Endothelial cell of umbilical vein (primary cell): Measurements from ENCODE around the gene CDC42EP3. TPM values are rescaled to one million over a fixed set of nuclear protein-coding genes. Genes with fewer than 3 reads are reported as not detected.

ENCODE experiments used
- BruUV-seq: library from RNA; stranded (reverse); fragments of 400-500 nt; replicated peaks from 2 replicates; lab custom pipeline; 2021; lab: Mats Ljungman, UMichigan
- CTCF ChIA-PET: fragments of 300-600, 350-600 bp; sonication (Branson Sonifier 250); formaldehyde crosslinking; loops from one replicate; lab custom pipeline; 2021; ENCODE audit warnings: antibody characterized with exemption, inconsistent platforms; lab: Charles Lee
- POLR2A ChIA-PET: fragments of 300-600, 350-600 bp; sonication (Branson Sonifier 250); formaldehyde crosslinking; loops from one replicate; lab custom pipeline; 2021; ENCODE audit warnings: antibody characterized with exemption, inconsistent platforms; lab: Charles Lee
- DNase-seq: peaks from one replicate; pipeline ENCODE4 v3.0.0-alpha.2; 2011; ENCODE audit warnings: low read depth, low spot score
- FAIRE-seq: peaks from 2 replicates; lab custom pipeline; 2011; peaks lifted over from hg19 to GRCh38; lab: Jason Lieb, UNC
- H2AFZ ChIP-seq: 2 replicates; pipeline ENCODE4 v1.6.0; 2012; ENCODE audit warnings: low read depth, low read length, control low read depth, inconsistent platforms
- H3K27ac ChIP-seq: 2 replicates; pipeline ENCODE4 v1.5.1; 2011; ENCODE audit warnings: low read depth, mild to moderate bottlenecking, control low read depth, low read length, moderate library complexity; ENCODE audit not compliant: insufficient read depth
- H3K27me3 ChIP-seq, 2 experiments: 2 replicates each; pipeline versions ENCODE4 v1.6.0 to v1.6.1; 2011; ENCODE audit warnings: low read length in 2 of 2, mixed read lengths in 1 of 2; ENCODE audit not compliant: control insufficient read depth in 2 of 2, insufficient read depth in 2 of 2
- H3K36me3 ChIP-seq, 2 experiments: 2 replicates in 1 of 2; 3 replicates in 1 of 2; pipeline ENCODE4 v1.5.1; 2011; ENCODE audit warnings: low read length in 2 of 2, mild to moderate bottlenecking in 1 of 2, moderate library complexity in 1 of 2; ENCODE audit not compliant: control insufficient read depth in 2 of 2, insufficient read depth in 2 of 2; ENCODE audit errors: extremely low read depth in 1 of 2
- H3K4me1 ChIP-seq: 3 replicates; pipeline ENCODE4 v1.5.1; 2011; ENCODE audit warnings: mild to moderate bottlenecking, low read length; ENCODE audit not compliant: control insufficient read depth, insufficient read depth; ENCODE audit errors: extremely low read depth
- H3K4me2 ChIP-seq: 2 replicates; pipeline ENCODE4 v1.6.1; 2011; ENCODE audit warnings: low read length, control low read depth, mixed read lengths; ENCODE audit not compliant: insufficient read depth
- H3K4me3 ChIP-seq, 3 experiments: fragments of 200-600 bp in 1 of 3; sonication (generic), shearing (Covaris generic) in 1 of 3; replicated peaks in 1 of 3; 2 replicates each; pipeline ENCODE4 v1.5.1; 2011 to 2016; ENCODE audit warnings: control low read depth in 3 of 3, low read length in 3 of 3, mild to moderate bottlenecking in 2 of 3, inconsistent platforms in 1 of 3, low read depth in 1 of 3, moderate library complexity in 1 of 3; ENCODE audit not compliant: insufficient read depth in 1 of 3
- H3K79me2 ChIP-seq: 2 replicates; pipeline ENCODE4 v1.6.0; 2012; ENCODE audit warnings: low read length, inconsistent platforms; ENCODE audit not compliant: control insufficient read depth, insufficient read depth
- H3K9ac ChIP-seq: replicated peaks from 2 replicates; pipeline ENCODE3; 2011; ENCODE audit warnings: low read length, control low read depth; ENCODE audit not compliant: insufficient read depth; ENCODE audit errors: extremely low read depth
- H3K9me1 ChIP-seq: replicated peaks from 3 replicates; pipeline ENCODE4 v1.6.0; 2011; ENCODE audit warnings: mild to moderate bottlenecking, low read length; ENCODE audit not compliant: control insufficient read depth, insufficient read depth; ENCODE audit errors: extremely low read depth
- H3K9me3 ChIP-seq: replicated peaks from 2 replicates; pipeline ENCODE4 v1.5.1; 2012; ENCODE audit warnings: low read length, inconsistent platforms; ENCODE audit not compliant: control insufficient read depth, insufficient read depth
- H4K20me1 ChIP-seq: replicated peaks from 2 replicates; pipeline ENCODE3; 2011; ENCODE audit warnings: mild to moderate bottlenecking, low read length; ENCODE audit not compliant: control insufficient read depth, insufficient read depth; ENCODE audit errors: extremely low read depth
- CTCF ChIP-seq, 2 donors: IDR thresholded peaks; 1 replicate in 1 of 2; 2 replicates in 1 of 2; pipeline ENCODE4 v1.5.1; 2011; ENCODE audit warnings: low read length in 2 of 2, mild to moderate bottlenecking in 2 of 2, moderate library complexity in 2 of 2, control low read depth in 1 of 2, inconsistent platforms in 1 of 2, low read depth in 1 of 2; ENCODE audit not compliant: insufficient read depth in 1 of 2; ENCODE audit errors: extremely low read depth in 1 of 2
- EZH2 ChIP-seq: IDR thresholded peaks from 2 replicates; pipeline ENCODE4 v1.6.1; 2012; ENCODE audit warnings: borderline replicate concordance, low read depth, mild to moderate bottlenecking, moderate library complexity, low read length, inconsistent platforms; ENCODE audit not compliant: severe bottlenecking
- GATA2 ChIP-seq: IDR thresholded peaks from 2 replicates; pipeline ENCODE4 v1.7.0; 2011; ENCODE audit warnings: low read depth, mild to moderate bottlenecking, moderate library complexity, mixed read lengths, low read length; ENCODE audit not compliant: insufficient read length, insufficient read depth
- JUN ChIP-seq: IDR thresholded peaks from 2 replicates; pipeline ENCODE4 v1.6.1; 2011; ENCODE audit warnings: borderline replicate concordance, low read depth; ENCODE audit not compliant: insufficient read length, insufficient read depth
- MAX ChIP-seq: IDR thresholded peaks from 2 replicates; pipeline ENCODE4 v1.6.1; 2011; ENCODE audit not compliant: insufficient read depth, insufficient read length
- MYC ChIP-seq: IDR thresholded peaks from one replicate; pipeline ENCODE4 v1.6.1; 2011; ENCODE audit warnings: mild to moderate bottlenecking, low read depth, low read length
- POLR2A ChIP-seq: IDR thresholded peaks from 2 replicates; pipeline ENCODE4 v1.6.1; 2012; ENCODE audit warnings: low read depth, mild to moderate bottlenecking, control low read depth, low read length
- POLR2AphosphoS5 ChIP-seq: IDR thresholded peaks from 2 replicates; pipeline ENCODE4 v1.6.1; 2012; ENCODE audit warnings: low read depth, mild to moderate bottlenecking, control low read depth, low read length, moderate library complexity; ENCODE audit not compliant: insufficient read depth
- dilution Hi-C: fragments of 300-500 bp; cut with MboI; formaldehyde crosslinking; loops from one replicate; pipeline ENCODE4 v1.15.0; 2019; ENCODE audit warnings: low sequenced_read_pairs; ENCODE audit not compliant: extremely low pct_ligation_motif_present
- intact Hi-C: fragments of 100-400 bp; cut with micrococcal nuclease; formaldehyde crosslinking; loops from one replicate; pipeline ENCODE4 v1.10.0; 2022
- polyA plus RNA-seq, 4 experiments: library from polyadenylated mRNA; depleted of rRNA in 3 of 4; stranded (reverse) in 3 of 4; unstranded in 1 of 4; fragments of >200 nt; gene quantifications; 2 replicates each; pipeline versions ENCODE4 v1.2.1 to v1.2.3, GENCODE V29; 2011 to 2012; ENCODE audit warnings: missing spikeins in 1 of 4
- total RNA-seq: library from RNA; stranded (reverse); gene quantifications from 2 replicates; pipeline ENCODE4 v1.2.3, GENCODE V29; 2021

CDC42EP3 gene
- total and polyA plus RNA-seq, 2 donors (not counting 3 experiments of a cell fraction or from before 2014, with no cell fraction given) = 14.6 to 54.7 TPM

- no peaks in the 10 kb centered on the region for H4K20me1 ChIP-seq
- no peaks in the 10 kb centered on the region for H3K9me1 ChIP-seq
- ChIA-PET POLR2A (no interaction called here), CTCF (interaction anchor here (1.8 to 3.0 kb wide), 2 partner anchors 207 to 256 kb away, joined by 4 to 10 read pairs; no protein-coding TSS in a partner anchor)
- H3K4me2 ChIP-seq = no peak overlapping the region
- no peak overlapping the region for H3K27ac ChIP-seq
- dilution Hi-C loops = no loop called here
- H3K4me1 ChIP-seq = peaks cover 4% of the 10 kb centered on the region
- no peaks in the 10 kb centered on the region for H3K9me3 ChIP-seq
- no peaks in the 10 kb centered on the region for H3K27me3 ChIP-seq
- no peak for TF ChIP-seq POLR2AphosphoS5
- TF ChIP-seq GATA2 = no peak
- TF ChIP-seq EZH2 = no peak
- no peaks in the 10 kb centered on the region for H3K36me3 ChIP-seq
- intact Hi-C loops = no loop called here
- no peak overlapping the region for H3K9ac ChIP-seq
- H3K79me2 ChIP-seq = no peaks in the 10 kb centered on the region
- no TSS peak for BruUV-seq
- no peak overlapping the region for H2AFZ ChIP-seq
- no peak overlapping the region for H3K4me3 ChIP-seq
- no peak for FAIRE-seq
- no peak for DNase-seq
Measured at GRCh38 chr2:37621199-37621598, 50.2 kb downstream of the CDC42EP3 start.

GRCh38 chr2:37619959-37620300, 51.5 kb downstream of the CDC42EP3 start:
- POLR2A ChIA-PET = no interaction called here
- Histone ChIP-seq H4K20me1 (no peaks in the 10 kb centered on the region), H3K4me2 (no peak overlapping the region), H3K9ac (no peak overlapping the region), H2AFZ (no peak overlapping the region), H3K9me3 (no peaks in the 10 kb centered on the region), H3K36me3 (no peaks in the 10 kb centered on the region), H3K4me1 (peaks cover 8% of the 10 kb centered on the region), H3K27ac (no peak overlapping the region), H3K27me3 (no peaks in the 10 kb centered on the region), H3K4me3 (no peak overlapping the region), H3K9me1 (no peaks in the 10 kb centered on the region), H3K79me2 (no peaks in the 10 kb centered on the region)
- intact Hi-C loops (no loop called here), dilution Hi-C loops (no loop called here)
- no peak for FAIRE-seq
- DNase-seq = no peak
- CTCF ChIA-PET = interaction anchor here (1.0 to 3.0 kb wide), 6 partner anchors 8 to 257 kb away, joined by 3 to 10 read pairs (median 3); no protein-coding TSS in a partner anchor
- no TSS peak for BruUV-seq
- TF ChIP-seq EZH2 (no peak), CTCF (IDR thresholded peaks at IDR 0.05; ENCODE audit: extremely low read depth in 1 of 2, insufficient read depth in 1 of 2, low read depth in 1 of 2, low read length in 2 of 2) (no peak), MAX (no peak), POLR2A (no peak), POLR2AphosphoS5 (no peak), MYC (no peak), JUN (no peak)
